Type B pancreatic cell (in vitro differentiated cells): Measurements from ENCODE around the gene ITGB3. TPM values are rescaled to one million over a fixed set of nuclear protein-coding genes. Genes with fewer than 3 reads are reported as not detected.

Experiments used
- DNase-seq: peaks from one replicate; pipeline ENCODE4 v3.0.0; 2021; ENCODE audit warnings: mixed read lengths; ENCODE audit not compliant: unreplicated experiment; ENCODE audit errors: extremely low spot score
- H3K27ac Mint-ChIP-seq: 2 replicates; pipeline ENCODE4 v1.8.0; 2021; ENCODE audit warnings: mild to moderate bottlenecking, mixed read lengths
- H3K27me3 Mint-ChIP-seq: 2 replicates; pipeline ENCODE4 v1.8.0; 2021; ENCODE audit warnings: mixed read lengths
- H3K36me3 Mint-ChIP-seq: 2 replicates; pipeline ENCODE4 v1.8.0; 2021; ENCODE audit warnings: mixed read lengths
- H3K4me1 Mint-ChIP-seq: one replicate; pipeline ENCODE4 v1.8.0; 2021; ENCODE audit warnings: mixed read lengths; ENCODE audit not compliant: unreplicated experiment
- H3K4me3 Mint-ChIP-seq: 2 replicates; pipeline ENCODE4 v1.8.0; 2021; ENCODE audit warnings: mild to moderate bottlenecking, mixed read lengths
- H3K9me3 Mint-ChIP-seq: 2 replicates; pipeline ENCODE4 v1.8.0; 2021; ENCODE audit warnings: mixed read lengths
- CTCF ChIP-seq: fragments of 200-600 bp; sonication (generic); conservative IDR thresholded peaks from 2 replicates; pipeline ENCODE4 v1.5.0; 2021; ENCODE audit warnings: antibody characterized with exemption, mild to moderate bottlenecking
- total RNA-seq: library from RNA; stranded (reverse); gene quantifications from 2 replicates; pipeline ENCODE4 v1.2.1, GENCODE V29; 2021; ENCODE audit warnings: low replicate concordance

Gene ITGB3
- total RNA-seq, 1 donor from 2014 or later: 1.6 TPM

GRCh38 chr17:47323382-47324223, 70.0 kb downstream of the ITGB3 start, which contains the start of gene EFCAB13:
Gene EFCAB13 (plus strand): TSS chr17:47323955. CDS start chr17:47328354, 4,399 bp downstream.
- H3K4me3 Mint-ChIP-seq: peak within 1 kb of the TSS; percentile 98
- H3K27me3 Mint-ChIP-seq: peaks cover 2% of the 10 kb centered on the region
- TF ChIP-seq CTCF: peak; percentile 50
- H3K27ac Mint-ChIP-seq: peak within 1 kb of the TSS; percentile 97
- peaks cover 9% of the 10 kb centered on the region for H3K4me1 Mint-ChIP-seq
- H3K9me3 Mint-ChIP-seq: no peaks in the 10 kb centered on the region
- no peaks in the 10 kb centered on the region for H3K36me3 Mint-ChIP-seq
- DNase-seq: peak; percentile 91

- TF ChIP-seq CTCF: no peak
- no peak for DNase-seq
- Mint-ChIP-seq H3K4me1 (peaks cover 9% of the 10 kb centered on the region), H3K9me3 (no peaks in the 10 kb centered on the region), H3K27ac (peak overlapping the region; percentile 97), H3K36me3 (no peaks in the 10 kb centered on the region), H3K4me3 (peak overlapping the region; percentile 98), H3K27me3 (peaks cover 2% of the 10 kb centered on the region)
Measured at GRCh38 chr17:47324224-47325020, 70.8 kb downstream of the ITGB3 start.

DNA sequence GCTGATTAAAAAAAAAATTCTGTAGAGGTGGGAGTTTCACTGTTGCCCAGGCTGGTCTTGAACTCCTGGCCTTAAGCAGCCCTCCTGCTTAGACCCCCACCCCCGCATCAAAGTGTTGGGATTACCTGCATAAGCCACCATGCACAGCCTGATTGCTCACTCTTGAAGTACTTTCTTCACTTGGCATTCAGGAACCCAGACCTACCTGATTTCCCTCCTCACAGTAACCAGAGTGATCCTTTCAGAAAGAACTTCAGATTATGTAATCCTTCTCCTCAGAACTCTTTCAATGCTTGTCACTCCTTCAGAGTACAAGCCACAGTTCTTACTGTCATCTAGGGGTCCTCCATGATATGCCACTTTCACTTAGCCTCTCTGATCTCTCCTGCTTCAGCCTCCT, 71.5 kb downstream of the ITGB3 start:
- Mint-ChIP-seq H3K27ac (peak overlapping the region; percentile 48), H3K4me1 (peaks cover 9% of the 10 kb centered on the region), H3K9me3 (no peaks in the 10 kb centered on the region), H3K27me3 (no peaks in the 10 kb centered on the region), H3K4me3 (peak overlapping the region; percentile 98), H3K36me3 (no peaks in the 10 kb centered on the region)
- DNase-seq: no peak
- TF ChIP-seq CTCF: no peak

- DNase-seq: no peak
- TF ChIP-seq CTCF: no peak
- Mint-ChIP-seq H3K4me1 (no peaks in the 10 kb centered on the region), H3K4me3 (no peak overlapping the region), H3K9me3 (peaks cover 9% of the 10 kb centered on the region), H3K36me3 (peaks cover 5% of the 10 kb centered on the region), H3K27ac (no peak overlapping the region), H3K27me3 (no peaks in the 10 kb centered on the region)
Measured at GRCh38 chr17:47330548-47330947, 76.9 kb downstream of the ITGB3 start.

- H3K4me1 Mint-ChIP-seq: no peaks in the 10 kb centered on the region
- H3K9me3 Mint-ChIP-seq: peaks cover 9% of the 10 kb centered on the region
- peak overlapping the region; percentile 4 for H3K4me3 Mint-ChIP-seq
- peaks cover 5% of the 10 kb centered on the region for H3K36me3 Mint-ChIP-seq
- no peak for DNase-seq
- H3K27me3 Mint-ChIP-seq: no peaks in the 10 kb centered on the region
- no peak for TF ChIP-seq CTCF
- H3K27ac Mint-ChIP-seq: no peak overlapping the region
Measured at GRCh38 chr17:47332287-47332686, 78.7 kb downstream of the ITGB3 start.
